ENCODE results near the gene SCO2. TPM values are rescaled to one million over a fixed set of nuclear protein-coding genes. Genes with fewer than 3 reads are reported as not detected.

Gene SCO2
- total and polyA plus RNA-seq, 2 of the 13 experiments (the other 11 are each of a cell fraction or from before 2014, with no cell fraction given) = 0.32 to 3.7 TPM

- no peak for TF ChIP-seq ZNF142 (CRISPR knock-in tag; IDR thresholded peaks at IDR 0.05)
These were observed 16.5 kb downstream of the SCO2 start (continued) for GRCh38 chr22:50508897-50509296.

GRCh38 chr22:50507991-50508884 is 17.2 kb downstream of the SCO2 start, which contains the start of gene NCAPH2:
Gene NCAPH2, plus strand, starts transcription at chr22:50508224. Its CDS starts 114 bp downstream, at chr22:50508338.
- peaks cover 2 to 12% of the 10 kb centered on the region in 2 experiments; a peak in 1 of 5 replicates for H3K36me3 ChIP-seq (replicated peaks in 1 of 2; ENCODE audit: control insufficient read depth in 1 of 2, insufficient read depth in 2 of 2, low read length in 2 of 2)
- no peaks in the 10 kb centered on the region for H4K20me1 ChIP-seq (ENCODE audit: insufficient read depth, low read length)
- WGBS (ENCODE audit: low lambda C conversion rate) = 0% methylated on average over 14 of the region's 76 CpGs
- intact Hi-C loops (cut with micrococcal nuclease; ENCODE audit: unreplicated experiment) = loop anchor here (1.0 kb wide), 1 partner anchor 17 kb away; the partner anchor contains the start of gene SCO2
- peak within 1 kb of the TSS; percentile 87 for H3K27ac ChIP-seq (ENCODE audit: extremely low read length, insufficient read depth, low read length)
- H2AFZ ChIP-seq (ENCODE audit: low read length) = no peak within 1 kb of the TSS
- CTCF ChIA-PET (ENCODE audit: low intra/inter-chr PET ratio, low total read pairs) = no interaction called here
- peak within 1 kb of the TSS; percentile 92 for H3K4me2 ChIP-seq (ENCODE audit: low read depth, low read length)
- FAIRE-seq = peak; percentile 46
- H3K9ac ChIP-seq (ENCODE audit: insufficient read depth, low read depth, low read length) = peak within 1 kb of the TSS; percentile 90
- no peaks in the 10 kb centered on the region; a peak in 1 of 5 replicates for H3K27me3 ChIP-seq (ENCODE audit: control insufficient read depth in 1 of 2, insufficient read depth in 2 of 2, low read length in 2 of 2)
- peaks cover 19% of the 10 kb centered on the region for H3K4me1 ChIP-seq (ENCODE audit: insufficient read depth, low read length)
- no TSS peak for BruUV-seq (replicated peaks)
- peak; percentile 42 for ATAC-seq
- peak; percentile 89 for DNase-seq (ENCODE audit: low spot score)
- peak within 1 kb of the TSS; percentile 90 to 99 (median 93) for H3K4me3 ChIP-seq (replicated peaks in 1 of 3; ENCODE audit: insufficient read depth in 1 of 3, low read depth in 2 of 3, low read length in 3 of 3)
- H3K79me2 ChIP-seq (ENCODE audit: insufficient read depth, low read length) = peaks cover 44% of the 10 kb centered on the region
- POLR2A ChIA-PET = interaction anchor here (0.7 to 3.9 kb wide), 23 partner anchors 10 to 541 kb away, joined by 3 to 97 read pairs (median 4); partner anchors contain the start of genes ADM2, CHKB, HDAC10 and KLHDC7B
- no peaks in the 10 kb centered on the region for H3K9me3 ChIP-seq (ENCODE audit: low read length)
- in situ Hi-C loops (cut with HindIII; ENCODE audit: extremely low pct_ligation_motif_present, low pct_unique_long_range_greater_than_20kb) = no loop called here
- TF ChIP-seq MEIS2 (CRISPR knock-in tag; IDR thresholded peaks at IDR 0.05) (peak; percentile 49; the same call in 1 of the 2 replicates), ZNF687 (CRISPR knock-in tag; IDR thresholded peaks at IDR 0.05) (peak; percentile 57), RARA (CRISPR knock-in tag; IDR thresholded peaks at IDR 0.05) (0 out of 2 replicates have a peak, but pooled peaks have one; percentile 13), HNF4A (CRISPR knock-in tag; IDR thresholded peaks at IDR 0.05) (no peak), SNAPC2 (CRISPR knock-in tag; IDR thresholded peaks at IDR 0.05) (0 out of 2 replicates have a peak, but pooled peaks have one; percentile 31), HNF1B (CRISPR knock-in tag; IDR thresholded peaks at IDR 0.05) (peak; percentile 53; the same call in 1 of the 2 replicates), YEATS2 (CRISPR knock-in tag; IDR thresholded peaks at IDR 0.05; ENCODE audit: borderline replicate concordance) (peak; percentile 95)

Measured in HepG2 (cell line).